ENCODE data around the gene ENAH.
"Not testable (repeated sequence)": the region's sequence is repeated elsewhere in the genome, so short reads cannot be mapped to it uniquely, and the experiment has no call there.

The ENAH gene

GRCh38 chr1:225674381-225674780 is 21.5 kb upstream of the ENAH start:
- DNase-seq, result no peak

GRCh38 chr1:225670806-225671733 is 18.1 kb upstream of the ENAH start:
- DNase-seq, result no peak

- DNase-seq, result no peak
These were observed 17.4 kb upstream of the ENAH start for GRCh38 chr1:225670356-225670755.

GRCh38 chr1:225668222-225668621 is 15.3 kb upstream of the ENAH start:
- DNase-seq, result no peak

- no peak for DNase-seq
These were observed 14.4 kb upstream of the ENAH start for GRCh38 chr1:225667362-225667761.

- no peak for DNase-seq
These were observed 13.6 kb upstream of the ENAH start for GRCh38 chr1:225666495-225666894.

- no peak for DNase-seq
These were observed 11.8 kb upstream of the ENAH start for GRCh38 chr1:225664762-225665161.

GRCh38 chr1:225662155-225662554 is 9.2 kb upstream of the ENAH start:
- DNase-seq, result no peak

GRCh38 chr1:225660544-225660946 is 7.6 kb upstream of the ENAH start:
- no peak for DNase-seq

- DNase-seq, result no peak
These were observed 5.1 kb upstream of the ENAH start for GRCh38 chr1:225658041-225658440.

- no peak for DNase-seq
These were observed 4.6 kb upstream of the ENAH start for GRCh38 chr1:225657462-225657989.

GRCh38 chr1:225656259-225656655 is 3.3 kb upstream of the ENAH start:
- DNase-seq, result not testable (repeated sequence)

GRCh38 chr1:225655509-225656258 is 2.8 kb upstream of the ENAH start:
- DNase-seq, result peak; percentile 12

- no peak for DNase-seq
These were observed 2.0 kb upstream of the ENAH start for GRCh38 chr1:225654688-225655508.

GRCh38 chr1:225654277-225654597 is 1.3 kb upstream of the ENAH start:
- DNase-seq, result no peak

GRCh38 chr1:225653463-225654276 is 747 bp upstream of the ENAH start:
- DNase-seq, result peak; percentile 52

- DNase-seq, result no peak
These were observed 823 bp downstream of the ENAH start for GRCh38 chr1:225651872-225652728.

GRCh38 chr1:225651376-225651871 is 1.5 kb downstream of the ENAH start:
- DNase-seq, result no peak

GRCh38 chr1:225650179-225650578 is 2.7 kb downstream of the ENAH start:
- DNase-seq, result no peak

GRCh38 chr1:225645194-225645895 is 7.6 kb downstream of the ENAH start:
- no peak for DNase-seq
